ENCODE data around the gene C15orf39.
A peak's percentile ranks its signal among the peaks of the same experiment; 100 is the strongest.

C15orf39 gene

DNA sequence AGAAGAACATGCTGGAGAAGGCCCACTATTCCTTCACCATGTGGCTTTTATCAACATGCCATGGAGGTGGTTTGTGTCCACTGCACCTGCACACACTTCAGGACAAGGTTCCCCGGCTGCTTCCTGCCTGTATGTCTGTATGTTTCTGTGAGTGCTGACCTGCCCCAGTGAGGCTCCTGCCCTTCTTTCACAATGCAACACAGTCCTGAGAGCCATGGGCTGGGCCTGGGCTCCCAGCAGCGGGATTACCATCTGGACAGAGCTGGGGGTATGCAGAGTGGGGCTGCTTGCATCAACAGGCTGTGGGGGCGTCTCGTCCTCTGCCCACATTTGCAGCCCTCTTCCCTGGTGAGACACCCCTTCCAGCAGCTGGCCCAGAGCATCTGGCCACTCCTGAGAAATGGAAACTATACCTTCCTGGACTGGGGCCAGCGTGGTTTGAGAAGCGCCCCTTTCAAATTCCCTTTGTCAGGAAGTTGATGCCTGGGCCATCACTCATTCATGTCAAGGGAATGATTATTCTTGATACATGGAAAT is 29.3 kb upstream of the C15orf39 start:
- no peak for DNase-seq (ENCODE audit: low read depth, low spot score)

DNA sequence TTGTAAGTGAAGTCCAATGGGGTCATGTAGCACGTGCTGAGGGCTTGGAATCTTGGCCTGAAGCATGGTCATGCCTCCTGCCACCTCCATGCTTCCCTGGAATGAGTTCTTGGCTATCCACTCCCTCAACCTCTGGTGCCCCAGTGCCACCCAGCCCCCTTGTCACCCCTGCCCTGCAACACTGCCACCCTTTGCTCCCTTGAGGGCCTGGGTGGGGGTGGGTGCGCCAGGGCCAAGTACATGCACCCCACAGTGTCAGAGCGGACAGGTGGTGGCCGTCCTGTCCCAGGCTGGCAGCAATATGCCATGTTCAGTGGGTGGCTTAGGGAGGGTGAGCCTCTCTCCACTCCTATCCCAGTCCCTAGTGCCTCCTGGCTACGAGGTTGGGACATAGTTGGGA is 27.6 kb upstream of the C15orf39 start:
- DNase-seq (ENCODE audit: low read depth, low spot score): no peak

DNA sequence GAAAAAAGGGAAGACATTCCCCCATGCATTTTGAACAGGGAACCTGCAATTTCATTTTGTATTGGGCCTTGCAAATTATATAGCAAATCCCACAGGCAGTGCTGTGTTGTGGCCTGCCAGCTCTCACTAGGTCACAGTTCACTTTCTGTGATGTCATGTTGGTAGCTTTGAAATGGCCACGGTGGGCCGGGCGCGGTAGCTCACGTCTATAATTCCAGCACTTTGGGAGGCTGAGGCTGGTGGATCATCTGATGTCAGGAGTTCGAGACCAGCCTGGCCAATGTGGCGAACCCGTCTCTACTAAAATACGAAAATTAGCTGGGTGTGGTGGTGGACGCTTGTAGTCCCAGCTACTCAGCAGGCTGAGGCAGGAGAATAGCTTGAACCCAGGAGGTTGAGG is 27.0 kb upstream of the C15orf39 start:
- DNase-seq (ENCODE audit: low read depth, low spot score): no peak

DNA sequence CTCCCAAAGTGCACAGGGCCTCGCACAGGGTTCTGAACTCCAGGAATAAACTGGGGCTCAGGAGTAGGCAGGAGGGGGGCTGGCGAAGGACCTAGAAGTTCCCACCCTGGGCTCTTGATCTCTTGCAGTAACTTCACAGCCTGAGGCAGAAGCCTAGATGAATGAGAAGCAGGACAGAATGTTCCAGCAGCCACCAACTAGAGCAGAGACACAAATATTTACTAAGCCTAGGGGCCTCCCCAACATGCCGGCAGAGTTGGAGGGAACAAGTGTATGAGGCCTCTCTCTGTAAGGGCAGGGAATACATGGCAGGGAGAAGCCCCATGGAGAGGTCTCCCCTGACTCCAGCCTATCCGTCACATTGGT is 25.3 kb upstream of the C15orf39 start:
- DNase-seq (ENCODE audit: low read depth, low spot score): peak; percentile 47

DNA sequence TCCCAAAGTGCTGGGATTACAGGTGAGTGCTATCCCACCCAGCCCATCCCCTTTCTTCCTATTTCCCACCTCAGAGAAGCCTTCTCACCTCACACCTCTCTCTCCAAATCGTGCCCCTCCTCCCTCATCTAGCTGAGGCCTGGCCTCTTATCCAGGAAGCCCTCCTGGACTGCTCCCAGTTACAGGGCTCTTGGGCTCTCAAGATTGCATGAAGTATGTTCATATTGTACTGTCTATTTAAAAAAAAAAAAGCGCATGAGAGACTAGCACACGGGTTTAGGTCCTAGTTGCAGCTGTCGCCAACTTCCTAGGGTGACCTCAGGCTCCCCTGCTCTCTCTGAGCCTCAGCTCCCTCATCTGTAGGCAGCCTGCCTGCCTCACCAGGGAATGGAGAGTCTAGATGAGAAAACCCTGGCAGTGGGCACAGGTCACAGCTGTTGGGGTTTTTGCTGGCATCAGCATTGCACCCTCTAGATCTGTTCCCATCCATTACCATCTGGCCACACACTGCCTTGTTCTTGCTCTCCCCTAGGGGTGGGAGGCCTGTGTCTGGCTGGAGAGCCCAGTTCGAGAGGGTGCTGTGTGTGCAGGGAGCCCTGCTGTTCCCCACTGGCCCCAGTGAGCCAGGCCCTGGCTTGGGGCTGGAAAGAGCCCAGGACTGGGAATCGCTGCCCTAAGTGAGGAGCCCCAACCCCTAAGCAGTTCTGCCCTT is 24.2 kb upstream of the C15orf39 start:
- no peak for DNase-seq (ENCODE audit: low read depth, low spot score)

DNA sequence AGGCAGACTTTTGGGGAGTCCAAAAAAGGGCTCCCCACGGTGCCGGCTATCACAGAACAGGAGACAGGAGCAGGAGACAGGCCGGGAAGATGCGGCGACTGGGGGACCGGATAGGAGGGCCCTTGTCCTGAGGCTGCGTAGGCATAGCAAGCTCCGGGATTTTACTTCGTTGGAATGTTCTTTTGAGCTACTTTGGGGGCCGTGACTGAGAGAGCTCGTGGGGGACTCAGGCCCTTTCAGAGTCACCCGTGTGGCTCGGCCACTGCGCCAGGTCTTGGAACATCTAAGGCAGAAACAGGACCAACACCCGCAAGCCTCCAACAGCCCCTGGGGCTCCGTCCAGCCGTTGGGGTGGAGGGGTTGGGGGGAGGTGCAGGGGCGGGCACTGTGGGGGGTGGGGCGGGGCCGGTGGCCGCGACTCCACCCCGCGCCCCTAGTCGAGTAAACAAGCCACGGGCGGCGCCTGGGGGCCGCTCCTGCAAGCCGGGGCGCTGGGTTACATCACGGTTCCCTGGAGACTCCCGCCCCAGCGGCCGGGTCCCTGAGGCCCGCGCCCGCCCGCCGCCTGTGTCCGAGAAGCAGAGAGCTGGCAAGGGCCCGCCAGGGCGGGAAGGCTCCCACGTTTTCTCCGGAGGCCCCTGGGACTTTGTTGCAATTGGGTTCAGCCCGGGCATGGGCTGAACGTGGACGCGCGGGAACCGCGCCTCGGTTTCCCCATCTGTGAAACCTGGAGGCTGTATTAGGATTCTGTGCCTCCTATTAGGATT is 23.3 kb upstream of the C15orf39 start:
- DNase-seq (ENCODE audit: low read depth, low spot score): peak; percentile 52

DNA sequence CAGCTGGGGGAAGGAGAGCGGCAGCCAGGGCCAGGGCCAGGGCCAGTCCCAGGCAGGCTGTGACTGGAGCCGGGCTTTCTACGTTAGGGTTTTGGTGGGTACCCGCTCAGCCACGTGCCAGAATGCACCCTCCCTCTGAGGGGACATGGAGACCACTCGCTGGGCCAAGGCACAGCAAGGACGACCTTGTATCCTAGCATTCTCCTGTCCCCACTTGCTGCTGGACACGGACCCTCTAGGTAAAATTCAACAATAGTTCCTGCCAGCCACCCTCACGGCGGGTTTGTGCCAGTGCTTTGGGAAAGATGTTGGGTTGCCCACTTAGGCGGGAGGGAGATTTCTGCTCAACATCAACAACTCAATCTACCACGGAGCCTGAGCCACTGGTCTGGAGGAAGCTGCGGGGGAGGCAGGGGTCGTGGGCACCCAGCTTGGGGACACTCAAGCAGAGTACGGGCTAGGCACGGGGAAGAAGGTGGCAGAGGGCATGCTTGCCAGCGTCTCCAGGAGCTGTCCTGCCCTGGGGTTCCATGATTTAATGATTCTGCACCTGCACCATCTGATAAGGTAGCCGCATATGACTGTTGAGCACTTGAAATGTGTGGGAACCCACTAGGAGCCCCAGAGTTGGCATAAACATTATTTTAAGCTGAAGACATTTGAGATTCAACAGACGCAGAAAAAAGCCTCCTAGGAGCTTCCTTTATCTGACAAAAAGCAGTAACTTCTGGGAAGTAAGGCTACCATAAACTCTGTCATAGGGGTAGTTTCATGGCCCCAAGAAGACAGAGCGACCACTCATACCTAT is 22.5 kb upstream of the C15orf39 start:
- no peak for DNase-seq (ENCODE audit: low read depth, low spot score)

DNA sequence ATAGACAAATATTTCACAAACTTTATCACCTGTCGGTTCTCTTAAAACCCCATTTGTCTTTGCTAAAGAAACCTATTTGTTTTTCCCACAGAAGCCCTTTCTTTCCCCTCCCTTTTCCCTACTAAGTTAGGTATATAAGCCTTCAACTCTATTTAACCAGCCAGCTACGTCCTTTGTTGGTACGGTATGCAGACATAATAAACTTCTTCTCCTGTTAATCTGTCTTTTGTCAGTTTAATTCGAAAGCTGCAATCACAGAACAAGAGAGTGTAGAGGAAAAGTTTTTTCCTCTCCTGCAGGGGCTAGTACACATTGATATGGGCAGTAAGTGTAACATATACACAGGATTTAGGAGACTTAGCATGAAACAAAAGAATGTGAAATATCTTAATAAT is 21.9 kb upstream of the C15orf39 start:
- DNase-seq (ENCODE audit: low read depth, low spot score): no peak

DNA sequence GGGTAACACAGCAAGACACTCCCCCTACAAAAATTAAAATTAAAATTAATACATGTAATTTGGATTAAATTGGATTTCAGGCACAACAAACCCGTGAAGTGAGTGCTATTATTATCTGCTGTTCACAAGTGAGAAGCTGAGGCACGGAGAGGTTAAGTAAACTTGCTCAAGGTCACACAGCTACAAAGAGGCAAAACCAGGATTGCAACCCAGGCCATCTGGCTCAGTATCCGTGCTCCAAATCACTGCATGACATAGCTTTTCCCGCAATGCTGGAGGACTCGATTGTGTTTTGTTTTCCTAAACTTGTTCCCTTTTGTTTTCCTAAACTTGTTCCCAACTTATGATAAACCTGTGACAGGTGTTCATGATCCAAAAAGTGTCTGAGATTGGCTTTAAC is 19.9 kb upstream of the C15orf39 start:
- no peak for DNase-seq (ENCODE audit: low read depth, low spot score)

DNA sequence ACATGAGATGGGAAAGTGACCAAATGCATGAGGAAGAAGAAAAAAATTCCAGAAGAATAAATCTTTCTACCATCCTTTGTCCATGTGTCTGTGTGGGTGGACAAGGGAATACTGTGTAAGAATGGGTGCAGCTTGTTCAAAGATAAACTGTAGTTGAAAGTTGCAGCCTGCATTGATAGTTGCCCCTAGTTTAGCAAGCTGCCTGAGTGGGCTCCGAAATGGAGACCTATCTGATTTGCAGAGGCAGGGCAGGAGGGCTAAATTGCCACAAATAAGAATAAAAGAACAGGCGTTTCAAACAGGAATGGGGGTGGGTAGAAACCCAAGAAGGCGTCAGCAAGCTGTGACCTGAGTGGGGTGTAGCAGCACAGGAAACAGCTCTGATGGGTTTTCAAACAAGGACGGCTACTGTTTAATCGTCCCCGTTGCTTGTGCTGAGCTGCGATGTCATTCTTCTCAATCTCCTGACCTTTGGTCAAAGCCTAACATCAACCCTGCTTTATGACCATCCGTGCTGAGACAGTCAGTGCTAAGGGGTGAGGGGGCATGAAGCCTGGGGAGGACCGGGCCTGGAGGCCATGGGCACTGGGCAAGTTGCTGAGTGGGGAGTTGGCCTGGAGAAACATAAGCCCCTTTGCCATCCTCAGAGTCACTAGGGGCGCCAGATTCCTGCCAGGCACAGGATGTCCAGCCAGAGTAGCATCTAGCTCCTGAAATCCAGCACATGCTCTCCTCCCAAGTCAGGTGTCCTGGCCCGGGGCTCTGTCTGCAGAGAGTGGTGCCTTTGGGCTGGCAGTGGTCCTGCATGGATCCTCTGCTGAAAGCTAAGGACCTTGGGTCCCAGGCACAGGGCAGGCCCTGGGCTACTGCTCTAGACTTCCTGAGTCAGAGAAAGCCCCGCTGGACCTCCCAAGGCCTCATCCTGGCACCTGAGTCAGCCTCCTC is 19.2 kb upstream of the C15orf39 start:
- no peak for DNase-seq (ENCODE audit: low read depth, low spot score)

DNA sequence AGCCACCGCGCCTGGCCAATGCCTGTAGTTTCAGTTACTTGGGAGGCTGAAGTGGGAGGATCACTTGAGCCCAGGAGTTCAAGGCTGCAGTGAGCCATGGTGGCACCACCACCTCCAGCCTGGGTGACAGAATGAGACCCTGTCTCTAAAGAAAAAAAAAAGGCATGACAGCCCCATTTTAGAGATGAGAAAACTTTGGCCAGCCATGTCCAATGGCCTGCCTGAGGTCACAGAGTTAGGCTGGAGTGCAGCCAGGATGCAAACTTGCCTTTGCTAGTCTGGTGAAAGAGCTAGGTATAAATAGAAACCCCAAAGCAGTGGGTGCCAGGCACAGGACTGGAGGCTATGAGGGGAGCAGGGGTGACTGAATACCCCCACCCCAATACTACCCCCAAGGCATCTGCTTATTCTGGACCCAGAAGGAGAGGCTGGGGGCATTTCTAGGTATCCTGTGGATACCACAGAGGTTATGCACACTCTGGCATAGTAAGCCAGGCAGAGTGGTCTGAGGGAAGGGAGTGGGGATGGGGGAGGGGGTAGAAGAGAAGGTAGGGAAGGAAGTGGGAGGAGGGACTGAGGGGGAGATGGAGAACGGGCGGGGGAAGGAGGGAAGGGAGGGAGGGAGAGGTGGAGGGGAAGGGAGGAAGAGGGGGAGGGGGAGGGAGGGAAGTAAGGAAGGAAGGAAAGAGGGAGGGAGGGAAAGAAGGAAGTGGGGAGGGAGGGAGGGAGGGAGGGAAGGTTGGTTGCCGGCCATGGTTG is 16.2 kb upstream of the C15orf39 start:
- DNase-seq (ENCODE audit: low read depth, low spot score): no peak

DNA sequence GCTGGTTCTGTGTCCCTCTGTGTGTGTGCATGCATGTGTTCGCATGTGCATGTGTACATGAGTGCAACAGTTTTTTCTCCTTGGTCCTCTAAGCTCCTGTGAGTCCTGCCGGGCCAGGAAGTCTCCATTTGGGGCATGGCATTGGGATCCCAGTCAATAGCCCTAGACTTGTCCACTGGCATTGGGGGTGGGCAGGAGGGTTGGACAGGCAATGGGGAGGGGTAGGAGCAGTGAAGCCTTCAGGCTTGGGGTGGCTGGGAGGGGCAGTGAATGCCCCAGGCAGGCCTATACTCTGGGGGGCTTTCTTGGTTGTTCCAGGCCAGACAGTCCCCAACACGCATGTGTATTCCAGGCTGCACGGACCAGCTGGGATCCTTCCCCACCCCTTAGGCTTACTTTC is 15.6 kb upstream of the C15orf39 start:
- no peak for DNase-seq (ENCODE audit: low read depth, low spot score)

DNA sequence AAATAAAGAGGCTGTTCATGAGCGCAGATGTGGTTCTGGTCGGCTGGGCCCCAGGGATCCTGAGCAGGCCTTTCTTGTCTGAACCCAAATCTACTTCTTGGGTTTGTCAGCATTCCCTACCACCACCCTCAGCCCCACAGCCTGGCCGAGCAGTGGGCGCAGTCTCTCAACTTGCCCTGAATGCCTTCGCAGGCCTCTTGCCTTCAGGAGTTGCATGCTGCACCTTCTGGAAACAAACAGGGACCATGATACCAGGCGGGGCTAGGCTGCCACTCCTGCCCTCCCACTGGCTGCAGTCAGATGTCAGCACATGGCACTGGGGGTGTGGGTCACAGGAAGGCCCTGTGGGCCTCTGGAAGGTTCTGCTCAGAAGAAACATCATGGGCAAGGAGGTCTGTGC is 13.2 kb upstream of the C15orf39 start:
- no peak for DNase-seq (ENCODE audit: low read depth, low spot score)

DNA sequence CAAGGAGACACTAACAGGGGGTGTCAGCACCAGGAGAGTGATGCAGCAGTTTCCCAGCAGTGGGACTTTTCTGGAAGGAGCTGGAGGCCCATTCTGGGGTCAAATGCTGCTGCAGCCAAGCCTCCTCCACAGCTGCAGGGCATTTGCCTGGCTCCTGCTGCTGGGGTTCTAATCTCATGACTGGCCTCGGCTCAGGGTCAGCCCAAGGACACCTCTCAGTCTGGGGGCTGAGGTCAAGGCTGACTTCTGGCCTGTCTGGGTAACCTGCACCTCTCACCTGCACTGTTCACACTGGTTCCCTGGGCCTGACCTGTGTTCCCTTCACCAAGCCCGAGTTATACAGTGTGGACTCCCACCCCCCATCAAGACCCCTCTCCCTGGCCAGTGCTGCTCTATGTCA is 10.4 kb upstream of the C15orf39 start:
- no peak for DNase-seq (ENCODE audit: low read depth, low spot score)

DNA sequence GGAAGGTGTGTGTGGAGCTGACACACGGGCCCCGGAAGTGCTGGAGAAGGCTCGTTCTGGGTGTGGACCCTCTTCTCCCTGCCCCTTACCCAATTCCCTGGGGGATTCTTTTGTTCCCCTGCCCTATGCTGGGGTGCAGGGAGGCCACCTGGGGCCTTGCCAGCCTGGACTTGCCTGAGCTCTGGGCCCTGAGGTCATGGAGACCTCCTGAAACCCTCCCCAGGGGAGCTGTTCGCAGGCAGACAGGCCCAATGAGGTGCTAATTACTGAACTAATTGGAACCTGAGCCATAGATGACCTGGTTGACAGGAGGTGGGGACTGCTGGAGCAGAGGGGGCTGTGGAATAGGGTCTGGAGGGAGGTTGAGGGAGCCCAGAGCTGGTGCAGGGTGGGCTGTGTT is 9.4 kb upstream of the C15orf39 start:
- DNase-seq (ENCODE audit: low read depth, low spot score): no peak

DNA sequence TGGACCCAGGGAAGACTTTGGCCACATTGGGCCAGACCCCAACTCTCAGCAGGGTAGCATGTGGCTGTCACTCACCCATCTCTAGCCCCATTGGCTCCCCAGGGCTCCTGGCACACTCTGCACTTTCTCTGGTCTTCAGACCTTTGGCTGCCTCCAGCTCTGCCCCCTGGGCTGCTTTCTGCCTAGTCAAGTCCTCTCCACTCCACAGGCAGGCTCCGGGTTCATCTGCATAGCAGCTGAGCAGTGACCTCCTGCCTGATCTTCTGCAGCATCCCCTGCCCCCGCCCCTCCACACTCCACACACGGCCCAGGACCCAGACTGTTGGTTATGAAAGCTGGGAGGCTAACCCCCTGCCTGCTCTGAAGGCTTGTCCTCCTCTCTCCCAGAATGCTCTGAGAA is 8.4 kb upstream of the C15orf39 start:
- DNase-seq (ENCODE audit: low read depth, low spot score): no peak

DNA sequence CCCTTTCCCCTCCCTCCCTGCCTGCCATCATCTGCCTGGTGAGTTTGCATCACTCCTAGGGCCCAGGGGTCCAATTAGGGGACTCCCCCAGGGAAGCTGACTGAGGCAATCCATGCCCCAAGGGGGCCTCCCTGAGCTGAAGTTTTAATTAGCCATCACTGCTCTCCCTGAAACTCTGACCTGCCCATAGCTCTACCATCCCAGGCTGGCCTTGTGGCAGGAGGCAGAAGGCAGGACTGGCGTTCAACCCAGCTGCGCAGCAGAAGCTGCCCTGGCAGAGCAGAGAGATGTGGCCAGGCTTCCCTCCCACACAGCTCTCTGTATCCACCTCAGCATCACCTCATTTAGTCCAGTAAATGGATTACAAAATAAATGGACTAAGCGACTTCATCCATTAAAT is 7.7 kb upstream of the C15orf39 start:
- no peak for DNase-seq (ENCODE audit: low read depth, low spot score)

DNA sequence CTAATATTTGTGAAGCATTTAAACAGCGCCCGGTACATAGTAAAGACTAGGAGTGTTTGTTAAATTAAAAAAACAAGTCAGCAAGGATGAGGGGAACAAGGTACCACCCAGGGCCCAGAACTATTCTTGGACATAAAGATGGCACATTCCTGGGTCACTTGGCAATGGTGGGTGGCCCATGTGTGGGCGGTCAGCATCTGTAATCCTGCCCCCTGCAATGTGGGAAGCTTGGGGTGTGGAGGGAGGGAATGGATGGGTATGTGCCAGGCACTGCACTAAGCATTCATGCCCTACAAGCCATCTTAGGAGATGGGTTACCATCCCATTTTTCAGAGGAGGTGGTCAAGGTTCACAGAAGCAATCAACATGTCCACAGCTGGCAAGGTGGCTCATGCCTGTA is 7.3 kb upstream of the C15orf39 start:
- no peak for DNase-seq (ENCODE audit: low read depth, low spot score)

DNA sequence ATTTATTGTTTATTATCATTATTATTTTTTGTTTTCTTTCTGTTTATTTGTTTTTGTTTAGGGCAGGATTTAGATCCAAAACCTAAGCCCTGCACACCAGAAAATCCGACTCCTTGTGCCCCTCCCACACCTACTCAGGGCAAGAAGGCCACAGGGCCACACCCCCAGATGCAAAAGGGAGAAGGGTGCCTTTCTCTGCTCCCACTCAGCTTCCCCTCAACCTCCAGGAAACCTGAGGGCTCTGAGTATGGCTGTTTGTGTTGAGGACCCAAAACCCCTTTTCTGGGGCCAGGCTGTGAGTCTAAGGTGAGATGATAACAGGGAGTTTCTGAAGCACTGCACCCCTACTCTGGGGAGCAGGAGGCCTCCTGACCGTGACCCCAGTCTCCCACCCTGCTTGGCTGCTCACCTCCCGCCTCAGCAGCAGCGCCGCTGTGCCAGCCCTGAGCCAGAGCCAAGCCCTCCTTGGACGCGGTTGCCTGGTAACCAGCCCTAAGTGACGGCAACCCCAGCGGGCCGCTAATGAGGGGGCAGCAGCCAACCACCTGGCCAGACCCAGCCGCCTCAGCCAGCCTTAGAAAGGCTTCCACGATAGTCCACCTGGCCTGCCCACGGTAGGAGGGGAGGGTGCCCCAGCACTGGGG is 6.4 kb upstream of the C15orf39 start:
- DNase-seq (ENCODE audit: low read depth, low spot score): peak; percentile 65

DNA sequence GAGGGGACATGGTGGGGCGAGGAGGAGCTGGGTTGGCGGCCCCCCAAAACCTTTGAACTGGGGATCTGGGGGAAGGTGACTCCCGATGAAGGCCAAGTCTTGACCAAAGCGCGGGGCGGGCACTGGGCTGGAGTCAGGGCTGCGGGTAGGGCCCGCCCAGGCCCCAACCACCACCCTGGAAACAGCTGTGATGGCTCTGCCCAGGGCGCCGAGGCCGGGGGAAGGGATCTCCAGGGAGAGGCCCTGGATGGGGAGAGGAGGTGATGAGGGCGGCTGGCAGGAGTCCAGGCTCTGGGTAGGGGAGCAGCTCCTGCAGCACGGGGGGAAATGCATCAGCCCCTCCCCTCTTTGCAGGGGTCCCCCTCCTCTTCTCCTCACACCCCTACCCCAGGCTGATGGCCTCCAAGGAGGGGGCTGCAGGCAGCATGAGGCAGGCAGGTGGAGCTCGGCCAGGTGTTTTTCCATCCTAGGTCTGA is 5.9 kb upstream of the C15orf39 start:
- DNase-seq (ENCODE audit: low read depth, low spot score): no peak
